Activated naive CD4-positive, alpha-beta T cell treated with anti-CD3 and anti-CD28 coated beads, Interleukin-2, amount 10 ng/mL, durations not matched to agents 5 hours and 36 hours (primary cell): ENCODE results near the gene PAPOLG. TPM values are rescaled to one million over a fixed set of nuclear protein-coding genes. Genes with fewer than 3 reads are reported as not detected.

ENCODE experiments used
- total RNA-seq, 2 experiments: library from RNA; stranded (reverse); gene quantifications; one replicate each; pipeline ENCODE4 v1.2.3, GENCODE V29; 2021

PAPOLG gene
- total RNA-seq, result 10 to 100 TPM; 21.2 to 21.4 TPM

DNA sequence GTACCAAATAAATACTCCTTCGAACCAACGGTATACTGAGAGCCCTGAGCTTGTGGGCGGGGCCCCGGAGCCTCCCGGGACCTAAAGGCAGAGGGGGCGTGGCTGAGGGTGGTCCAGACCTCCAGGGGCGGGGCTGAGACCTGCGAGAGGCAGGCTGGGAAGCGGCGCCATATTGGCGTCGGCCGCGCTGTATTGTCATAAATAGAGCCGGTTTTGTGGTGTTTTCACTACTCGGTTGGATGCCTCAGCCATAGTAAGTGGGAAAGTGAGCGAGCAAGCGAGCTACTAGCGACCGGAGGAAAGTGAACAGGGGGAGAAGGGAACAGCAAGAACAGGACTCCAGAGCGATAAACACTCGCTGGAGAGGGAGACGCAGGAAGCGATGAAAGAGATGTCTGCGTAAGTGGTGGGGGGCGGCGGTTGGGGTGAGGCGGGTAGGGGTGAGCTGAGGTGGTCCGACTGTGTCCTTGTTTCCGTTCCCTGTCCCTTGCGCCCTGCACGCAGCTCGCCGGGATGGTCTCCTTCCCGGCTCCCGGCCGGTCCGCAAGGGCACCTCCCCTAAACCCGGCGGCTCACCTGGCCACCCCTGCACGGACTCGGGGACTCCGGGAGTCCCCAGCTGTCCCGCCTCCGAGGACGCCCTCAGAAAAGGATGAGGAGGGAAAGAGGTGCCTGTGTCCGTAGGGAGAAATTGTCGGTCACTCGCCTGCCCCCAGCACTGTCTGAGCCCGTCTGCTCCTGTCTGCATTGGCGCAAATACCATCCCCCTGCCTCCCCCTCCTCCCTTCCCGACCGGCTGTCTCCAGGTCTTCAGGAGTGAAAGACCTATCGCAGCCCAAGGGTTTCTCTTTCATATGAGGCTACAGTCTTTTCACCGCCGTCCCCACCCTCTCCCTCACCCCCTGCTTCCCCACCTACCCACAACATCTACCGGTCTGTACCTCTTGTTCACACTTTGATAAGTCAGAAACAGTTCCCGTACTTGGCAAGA, at the start of gene PAPOLG:
Gene PAPOLG (plus strand): TSS at position 172 of the 991 bp plus-strand sequence. CDS start 211 bp downstream, at position 383.

Other genes with a start within 250 kb of the PAPOLG start
- under 1 TPM in 1 of 2 experiments, not detected in 1; 0.03 TPM for gene BCL11A, start 202.6 kb upstream of the PAPOLG start, total RNA-seq
- 10 to 100 TPM; 20.5 to 22.2 TPM for gene REL, start 125.3 kb downstream of the PAPOLG start, total RNA-seq